ENCODE measurements around the gene STRIP2.

The STRIP2 gene

GRCh38 chr7:129435414-129435829, 1.2 kb downstream of the STRIP2 start:
- no peak for TF ChIP-seq EZH2phosphoT487 (IDR thresholded peaks at IDR 0.05; ENCODE audit: borderline replicate concordance, low read length)
- no peak for TF ChIP-seq CTCF (IDR thresholded peaks at IDR 0.05; ENCODE audit: low read depth, low read length, poor library complexity, severe bottlenecking)
- Histone ChIP-seq H3K9me2 (replicated peaks; ENCODE audit: control insufficient read depth, low read length) (no peaks in the 10 kb centered on the region), H3K27ac (ENCODE audit: low read depth, low read length) (no peak overlapping the region), H3K36me3 (ENCODE audit: control insufficient read depth, low read length) (peaks cover 3% of the 10 kb centered on the region; the same call in 1 of the 2 replicates), H3K4me3 (ENCODE audit: low read length) (peak overlapping the region; percentile 84), H3K4me2 (ENCODE audit: low read length) (peak overlapping the region; percentile 81), H3F3A (ENCODE audit: control insufficient read depth, insufficient read depth) (no peaks in the 10 kb centered on the region; the same call in 1 of the 2 replicates), H3K9me3 (ENCODE audit: control insufficient read depth, insufficient read depth, low read length) (no peaks in the 10 kb centered on the region), H3K79me2 (ENCODE audit: control insufficient read depth, low read length) (peaks cover 5% of the 10 kb centered on the region; the same call in 1 of the 2 replicates), H3K27me3 (ENCODE audit: control insufficient read depth, low read length) (peaks cover 3% of the 10 kb centered on the region; the same call in 1 of the 2 replicates), H3K4me1 (ENCODE audit: control insufficient read depth, low read length) (peaks cover 19% of the 10 kb centered on the region), H4K20me1 (ENCODE audit: control insufficient read depth, insufficient read depth, low read depth, low read length) (no peaks in the 10 kb centered on the region)

GRCh38 chr7:129436335-129436923, 2.2 kb downstream of the STRIP2 start:
- no peaks in the 10 kb centered on the region; the same call in 1 of the 2 replicates for H3F3A ChIP-seq (ENCODE audit: control insufficient read depth, insufficient read depth)
- H3K27me3 ChIP-seq (ENCODE audit: control insufficient read depth, low read length): no peaks in the 10 kb centered on the region
- no peaks in the 10 kb centered on the region for H3K9me2 ChIP-seq (replicated peaks; ENCODE audit: control insufficient read depth, low read length)
- H3K4me3 ChIP-seq (ENCODE audit: low read length): no peak overlapping the region
- no peak for TF ChIP-seq EZH2phosphoT487 (IDR thresholded peaks at IDR 0.05; ENCODE audit: borderline replicate concordance, low read length)
- TF ChIP-seq CTCF (IDR thresholded peaks at IDR 0.05; ENCODE audit: low read depth, low read length, poor library complexity, severe bottlenecking): no peak
- H3K27ac ChIP-seq (ENCODE audit: low read depth, low read length): no peak overlapping the region
- H3K79me2 ChIP-seq (ENCODE audit: control insufficient read depth, low read length): peaks cover 5% of the 10 kb centered on the region; the same call in 1 of the 2 replicates
- H4K20me1 ChIP-seq (ENCODE audit: control insufficient read depth, insufficient read depth, low read depth, low read length): no peaks in the 10 kb centered on the region
- H3K36me3 ChIP-seq (ENCODE audit: control insufficient read depth, low read length): peaks cover 3% of the 10 kb centered on the region; the same call in 1 of the 2 replicates
- no peak overlapping the region for H3K4me2 ChIP-seq (ENCODE audit: low read length)
- peaks cover 19% of the 10 kb centered on the region for H3K4me1 ChIP-seq (ENCODE audit: control insufficient read depth, low read length)
- no peaks in the 10 kb centered on the region for H3K9me3 ChIP-seq (ENCODE audit: control insufficient read depth, insufficient read depth, low read length)

- H3K36me3 ChIP-seq (ENCODE audit: control insufficient read depth, low read length): peaks cover 3% of the 10 kb centered on the region; the same call in 1 of the 2 replicates
- H3K4me2 ChIP-seq (ENCODE audit: low read length): no peak overlapping the region
- H3K4me3 ChIP-seq (ENCODE audit: low read length): no peak overlapping the region
- peaks cover 19% of the 10 kb centered on the region for H3K4me1 ChIP-seq (ENCODE audit: control insufficient read depth, low read length)
- TF ChIP-seq CTCF (IDR thresholded peaks at IDR 0.05; ENCODE audit: low read depth, low read length, poor library complexity, severe bottlenecking): no peak
- TF ChIP-seq EZH2phosphoT487 (IDR thresholded peaks at IDR 0.05; ENCODE audit: borderline replicate concordance, low read length): no peak
- H4K20me1 ChIP-seq (ENCODE audit: control insufficient read depth, insufficient read depth, low read depth, low read length): no peaks in the 10 kb centered on the region
- H3K27ac ChIP-seq (ENCODE audit: low read depth, low read length): no peak overlapping the region
- H3K27me3 ChIP-seq (ENCODE audit: control insufficient read depth, low read length): no peaks in the 10 kb centered on the region
- H3K79me2 ChIP-seq (ENCODE audit: control insufficient read depth, low read length): peaks cover 5% of the 10 kb centered on the region; the same call in 1 of the 2 replicates
- H3K9me2 ChIP-seq (replicated peaks; ENCODE audit: control insufficient read depth, low read length): no peaks in the 10 kb centered on the region
- no peaks in the 10 kb centered on the region for H3K9me3 ChIP-seq (ENCODE audit: control insufficient read depth, insufficient read depth, low read length)
- no peaks in the 10 kb centered on the region; the same call in 1 of the 2 replicates for H3F3A ChIP-seq (ENCODE audit: control insufficient read depth, insufficient read depth)
These were observed 3.0 kb downstream of the STRIP2 start for GRCh38 chr7:129437190-129437589.
